Measurements from ENCODE around the gene SLC10A6.

Gene SLC10A6

GRCh38 chr4:86837691-86838503 is 11.3 kb downstream of the SLC10A6 start:
- no peak for TF ChIP-seq CTCF (IDR thresholded peaks at IDR 0.05; ENCODE audit: extremely low read depth, insufficient read depth, missing control alignments)
- in situ Hi-C loops (cut with MboI; ENCODE audit: low pct_unique_long_range_greater_than_20kb, low sequenced_read_pairs, unreplicated experiment): no loop called here
- DNase-seq (ENCODE audit: low spot score): no peak

DNA sequence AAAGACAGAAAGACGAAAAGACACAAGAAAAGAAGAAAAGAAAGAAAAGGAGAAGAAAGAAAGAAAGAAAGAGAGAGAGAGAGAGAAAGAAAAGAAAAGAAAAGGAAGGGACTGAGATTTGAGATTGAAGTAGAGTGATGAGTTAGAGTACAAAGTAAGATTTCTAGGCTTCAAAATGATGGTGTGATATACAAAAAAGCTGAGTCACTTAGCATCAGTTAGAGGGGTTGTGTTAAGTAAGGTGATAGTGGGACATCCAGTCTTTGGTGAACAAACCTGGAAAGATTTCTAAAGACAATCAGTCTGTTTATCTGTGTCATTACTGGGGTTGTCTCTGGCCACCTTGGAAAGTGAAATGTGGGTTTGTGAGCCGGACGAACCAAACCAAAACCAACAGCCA is 13.5 kb downstream of the SLC10A6 start:
- in situ Hi-C loops (cut with MboI; ENCODE audit: low pct_unique_long_range_greater_than_20kb, low sequenced_read_pairs, unreplicated experiment): no loop called here

DNA sequence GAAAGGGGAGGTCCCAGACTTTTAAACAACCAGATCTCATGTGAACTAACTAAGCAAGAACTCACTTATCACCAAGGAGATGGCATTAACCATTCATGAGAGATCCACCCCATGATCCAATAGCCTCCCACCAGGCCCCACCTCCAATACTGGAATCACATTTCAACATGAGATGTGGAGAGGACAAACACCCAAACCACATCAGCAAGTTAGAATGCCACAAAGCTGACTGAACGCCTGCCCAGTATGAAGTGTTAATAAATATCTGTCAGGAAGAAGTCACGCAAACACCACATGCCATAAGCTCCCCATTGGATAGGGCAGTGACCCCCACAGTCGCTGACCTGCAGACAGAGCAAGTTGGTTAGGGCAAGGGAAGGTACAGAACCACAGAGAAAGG is 14.3 kb downstream of the SLC10A6 start:
- no peak for DNase-seq (ENCODE audit: low spot score)
- no peak for TF ChIP-seq CTCF (IDR thresholded peaks at IDR 0.05; ENCODE audit: extremely low read depth, insufficient read depth, missing control alignments)
- in situ Hi-C loops (cut with MboI; ENCODE audit: low pct_unique_long_range_greater_than_20kb, low sequenced_read_pairs, unreplicated experiment): no loop called here

More for the DNA sequence above, 13.5 kb downstream of the SLC10A6 start:
- no peak for TF ChIP-seq CTCF (IDR thresholded peaks at IDR 0.05; ENCODE audit: extremely low read depth, insufficient read depth, missing control alignments)
- no peak for DNase-seq (ENCODE audit: low spot score)

GRCh38 chr4:86833615-86834014 is 15.6 kb downstream of the SLC10A6 start:
- in situ Hi-C loops (cut with MboI; ENCODE audit: low pct_unique_long_range_greater_than_20kb, low sequenced_read_pairs, unreplicated experiment): no loop called here
- no peak for TF ChIP-seq CTCF (IDR thresholded peaks at IDR 0.05; ENCODE audit: extremely low read depth, insufficient read depth, missing control alignments)
- DNase-seq (ENCODE audit: low spot score): no peak

GRCh38 chr4:86831262-86832130 is 17.7 kb downstream of the SLC10A6 start:
- in situ Hi-C loops (cut with MboI; ENCODE audit: low pct_unique_long_range_greater_than_20kb, low sequenced_read_pairs, unreplicated experiment): no loop called here

More at GRCh38 chr4:86831262-86832130, 17.7 kb downstream of the SLC10A6 start:
- no peak for TF ChIP-seq CTCF (IDR thresholded peaks at IDR 0.05; ENCODE audit: extremely low read depth, insufficient read depth, missing control alignments)
- no peak for DNase-seq (ENCODE audit: low spot score)
